AG04450 (cell line): ENCODE measurements around the gene GPR78. TPM values are rescaled to one million over a fixed set of nuclear protein-coding genes. Genes with fewer than 3 reads are reported as not detected.

ENCODE experiments used
- CTCF ChIA-PET: fragments of 300-600, 350-600 bp; formaldehyde crosslinking; extraction: SDS; loops from one replicate; lab custom pipeline; 2022; ENCODE audit warnings: antibody characterized with exemption, inconsistent platforms; lab: Charles Lee
- POLR2A ChIA-PET: fragments of 350-600 bp; formaldehyde crosslinking; extraction: SDS; loops from one replicate; lab custom pipeline; 2021; ENCODE audit warnings: antibody characterized with exemption, inconsistent platforms; lab: Yijun Ruan, JAX
- DNase-seq: peaks from one replicate; pipeline ENCODE4 v3.0.0-alpha.2; 2011; ENCODE audit warnings: low read depth, low spot score
- H3K27ac ChIP-seq: one replicate; pipeline ENCODE4 v1.5.1; 2012; ENCODE audit warnings: low read depth, low read length, control low read depth
- H3K27me3 ChIP-seq: one replicate; pipeline ENCODE4 v1.6.0; 2012; ENCODE audit warnings: low read length; ENCODE audit not compliant: control insufficient read depth, insufficient read depth
- H3K4me3 ChIP-seq: 2 replicates; pipeline ENCODE4 v1.5.1; 2011; ENCODE audit warnings: mild to moderate bottlenecking, low read depth, low read length, control low read depth
- H3K9me3 ChIP-seq: 2 replicates; pipeline ENCODE4 v1.5.1; 2012; ENCODE audit warnings: low read length; ENCODE audit not compliant: control insufficient read depth, insufficient read depth
- polyA plus RNA-seq: library from polyadenylated mRNA; depleted of rRNA; stranded (reverse); fragments of >200 nt; gene quantifications from 2 replicates; pipeline ENCODE4 v1.2.3, GENCODE V29; 2011
- TF ChIP-seq, protein P1 (sequence below): IDR thresholded peaks from 2 replicates; pipeline ENCODE4 v1.5.1; 2011; ENCODE audit warnings: low read depth, low read length, control low read depth, inconsistent platforms

The GPR78 gene
- polyA plus RNA-seq, 1 experiment = 0.07 TPM

DNA sequence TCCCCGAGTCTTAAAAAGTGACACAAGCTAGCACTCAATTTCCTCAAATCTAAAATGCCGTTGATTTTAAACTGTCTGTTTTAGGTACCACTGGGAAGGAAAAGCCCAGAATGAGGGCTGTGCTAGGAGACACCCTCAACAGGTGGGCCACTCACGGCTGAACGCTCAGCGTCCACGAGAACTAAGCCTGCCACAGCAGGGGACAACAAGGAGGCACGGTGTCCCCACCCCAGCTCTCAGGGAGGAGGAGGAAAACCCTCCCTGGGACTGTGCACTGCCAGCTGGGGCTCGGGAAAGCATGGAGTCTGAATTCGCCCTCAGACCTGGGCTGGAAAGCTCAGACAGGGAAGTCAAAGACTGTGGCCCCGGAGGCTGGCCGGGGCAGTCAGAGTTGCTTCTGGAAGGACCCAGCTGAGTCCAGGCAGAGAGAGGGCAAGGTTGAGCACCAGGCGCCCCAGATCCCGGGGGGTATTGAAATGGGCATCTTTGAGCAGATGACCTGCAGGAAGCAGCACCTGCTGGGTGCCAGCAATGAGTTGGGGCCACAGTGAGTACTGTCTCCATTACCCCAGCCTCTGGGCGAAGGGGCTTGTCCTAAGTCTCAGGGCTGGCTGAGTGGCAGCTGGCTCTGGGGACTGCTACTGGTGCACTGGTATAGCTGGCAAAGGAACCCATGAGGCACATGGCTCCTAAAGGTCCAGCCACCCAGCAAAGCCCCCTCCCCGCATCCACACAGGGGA lies 11.6 kb downstream of the GPR78 start:
- CTCF ChIA-PET = interaction anchor here (1.5 to 2.7 kb wide), 3 partner anchors 16 to 123 kb away, joined by 5 to 14 read pairs (median 10); no protein-coding TSS in a partner anchor
- Histone ChIP-seq H3K4me3 (no peak overlapping the region), H3K27ac (no peak overlapping the region)

GRCh38 chr4:8592366-8593263 lies 12.4 kb downstream of the GPR78 start, which contains the start of gene CPZ:
TSS of gene CPZ (plus strand) at chr4:8592765. CDS start at chr4:8592834, 69 bp downstream.
- TF ChIP-seq, protein P1, sequence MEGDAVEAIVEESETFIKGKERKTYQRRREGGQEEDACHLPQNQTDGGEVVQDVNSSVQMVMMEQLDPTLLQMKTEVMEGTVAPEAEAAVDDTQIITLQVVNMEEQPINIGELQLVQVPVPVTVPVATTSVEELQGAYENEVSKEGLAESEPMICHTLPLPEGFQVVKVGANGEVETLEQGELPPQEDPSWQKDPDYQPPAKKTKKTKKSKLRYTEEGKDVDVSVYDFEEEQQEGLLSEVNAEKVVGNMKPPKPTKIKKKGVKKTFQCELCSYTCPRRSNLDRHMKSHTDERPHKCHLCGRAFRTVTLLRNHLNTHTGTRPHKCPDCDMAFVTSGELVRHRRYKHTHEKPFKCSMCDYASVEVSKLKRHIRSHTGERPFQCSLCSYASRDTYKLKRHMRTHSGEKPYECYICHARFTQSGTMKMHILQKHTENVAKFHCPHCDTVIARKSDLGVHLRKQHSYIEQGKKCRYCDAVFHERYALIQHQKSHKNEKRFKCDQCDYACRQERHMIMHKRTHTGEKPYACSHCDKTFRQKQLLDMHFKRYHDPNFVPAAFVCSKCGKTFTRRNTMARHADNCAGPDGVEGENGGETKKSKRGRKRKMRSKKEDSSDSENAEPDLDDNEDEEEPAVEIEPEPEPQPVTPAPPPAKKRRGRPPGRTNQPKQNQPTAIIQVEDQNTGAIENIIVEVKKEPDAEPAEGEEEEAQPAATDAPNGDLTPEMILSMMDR = no peak
- no peak for DNase-seq
- ChIA-PET CTCF (interaction anchor here (1.5 to 2.7 kb wide), 3 partner anchors 15 to 124 kb away, joined by 5 to 14 read pairs (median 10); no protein-coding TSS in a partner anchor), POLR2A (interaction anchor here (0.6 to 0.8 kb wide), 2 partner anchors 120 to 125 kb away, joined by 3 to 4 read pairs; no protein-coding TSS in a partner anchor)
- Histone ChIP-seq H3K9me3 (no peaks in the 10 kb centered on the region; the same call in 1 of the 2 replicates), H3K27ac (no peak within 1 kb of the TSS), H3K27me3 (peaks cover 61% of the 10 kb centered on the region), H3K4me3 (peak within 1 kb of the TSS; percentile 65)

More for the DNA sequence above, 11.6 kb downstream of the GPR78 start:
- TF ChIP-seq, protein P1 = no peak
- POLR2A ChIA-PET = interaction anchor here (0.6 to 0.8 kb wide), 2 partner anchors 119 to 124 kb away, joined by 3 to 4 read pairs; no protein-coding TSS in a partner anchor
- no peak for DNase-seq
- Histone ChIP-seq H3K27me3 (peaks cover 61% of the 10 kb centered on the region), H3K9me3 (no peaks in the 10 kb centered on the region; the same call in 1 of the 2 replicates)

GRCh38 chr4:8593264-8594096 lies 13.3 kb downstream of the GPR78 start:
- Histone ChIP-seq H3K9me3 (no peaks in the 10 kb centered on the region; the same call in 1 of the 2 replicates), H3K4me3 (peak overlapping the region; percentile 65), H3K27ac (no peak overlapping the region), H3K27me3 (peaks cover 56% of the 10 kb centered on the region)
- DNase-seq = no peak
- CTCF ChIA-PET = interaction anchor here (1.1 to 2.7 kb wide), 2 partner anchors 121 to 125 kb away, joined by 5 to 14 read pairs; no protein-coding TSS in a partner anchor
- TF ChIP-seq, protein P1 = no peak
- POLR2A ChIA-PET = no interaction called here

DNA sequence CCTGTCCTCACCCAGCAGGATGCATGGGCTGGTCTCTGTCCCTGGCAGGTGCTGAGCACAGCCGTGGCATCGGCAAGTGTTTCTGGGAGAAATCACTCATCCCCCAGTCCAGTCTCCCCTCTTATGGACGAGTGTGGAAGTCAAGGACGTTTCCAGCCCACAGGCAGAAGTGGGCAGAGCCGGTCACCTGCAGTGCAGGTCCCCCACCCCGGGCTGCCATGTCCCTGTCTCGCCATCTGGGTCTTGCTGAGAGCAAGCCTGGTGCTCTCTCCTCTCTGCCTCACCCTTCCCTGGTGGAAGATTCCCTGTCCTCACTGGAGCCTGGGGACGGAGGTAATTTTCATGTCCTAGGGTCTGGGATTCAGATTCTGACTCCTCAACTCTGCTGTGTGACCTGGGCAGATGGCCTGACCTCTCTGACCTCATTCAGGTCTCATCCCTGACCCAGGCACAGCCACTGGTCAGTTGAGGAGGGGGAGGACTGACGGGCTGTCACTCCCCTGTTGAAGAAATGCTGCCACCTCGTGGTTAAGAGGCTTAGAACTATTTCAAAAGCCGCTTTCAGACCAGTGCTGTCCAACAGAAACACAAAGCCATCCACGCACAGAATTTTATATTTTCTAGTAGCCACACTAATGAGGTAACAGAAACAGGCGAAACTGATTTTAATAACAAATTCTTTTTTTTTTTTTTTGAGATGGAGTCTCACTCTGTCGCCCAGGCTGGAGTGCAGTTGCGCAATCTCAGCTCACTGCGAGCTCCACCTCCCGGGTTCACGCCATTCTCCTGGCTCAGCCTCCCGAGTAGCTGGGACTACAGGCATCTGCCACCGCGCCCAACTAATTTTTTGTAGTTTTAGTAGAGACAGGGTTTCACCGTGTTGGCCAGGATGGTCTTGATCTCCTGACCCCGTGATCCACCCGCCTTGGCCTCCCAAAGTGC lies 14.2 kb downstream of the GPR78 start:
- TF ChIP-seq, protein P1 = peak; percentile 81
- Histone ChIP-seq H3K4me3 (peak overlapping the region; percentile 65; the same call in 1 of the 2 replicates), H3K9me3 (no peaks in the 10 kb centered on the region; the same call in 1 of the 2 replicates), H3K27me3 (peaks cover 50% of the 10 kb centered on the region), H3K27ac (no peak overlapping the region)
- DNase-seq = peak; percentile 33
- CTCF ChIA-PET = interaction anchor here (0.7 to 2.7 kb wide), 8 partner anchors 56 to 599 kb away, joined by 3 to 14 read pairs (median 4); no protein-coding TSS in a partner anchor
- POLR2A ChIA-PET = no interaction called here
